GM19463 (cell line): ENCODE measurements around the gene FAM149B1.
"Not testable (repeated sequence)": the region's sequence is repeated elsewhere in the genome, so short reads cannot be mapped to it uniquely, and the experiment has no call there.

Source experiments
- ATAC-seq: cut with Tn5 transposase; IDR thresholded peaks from one replicate; pipeline ENCODE4 v1.9.1; 2021; ENCODE audit warnings: mild to moderate bottlenecking, moderate library complexity; ENCODE audit not compliant: unreplicated experiment

The FAM149B1 gene

GRCh38 chr10:73229567-73229966 lies 61.6 kb downstream of the FAM149B1 start:
- no peak for ATAC-seq

- ATAC-seq, result no peak
Measured at GRCh38 chr10:73232887-73233286, 65.0 kb downstream of the FAM149B1 start.

GRCh38 chr10:73233883-73234282 lies 66.0 kb downstream of the FAM149B1 start:
- ATAC-seq, result no peak

GRCh38 chr10:73234695-73235094 lies 66.8 kb downstream of the FAM149B1 start:
- ATAC-seq, result no peak

GRCh38 chr10:73238990-73239566 lies 71.2 kb downstream of the FAM149B1 start:
- no peak for ATAC-seq

- no peak for ATAC-seq
Measured at GRCh38 chr10:73239908-73240307, 72.0 kb downstream of the FAM149B1 start.

GRCh38 chr10:73244866-73245477 lies 77.1 kb downstream of the FAM149B1 start:
- ATAC-seq, result no peak

GRCh38 chr10:73246322-73246645 lies 78.4 kb downstream of the FAM149B1 start:
- ATAC-seq, result no peak

- ATAC-seq, result peak; percentile 85
Measured at GRCh38 chr10:73246646-73247508, 79.0 kb downstream of the FAM149B1 start, which contains the start of gene DNAJC9. DNAJC9 (minus strand) TSS chr10:73247255; CDS start chr10:73247189, 66 bp downstream.

- ATAC-seq, result no peak
Measured at GRCh38 chr10:73247509-73248258, 79.8 kb downstream of the FAM149B1 start.

- ATAC-seq, result no peak
Measured at GRCh38 chr10:73248259-73248724, 80.4 kb downstream of the FAM149B1 start.

GRCh38 chr10:73251683-73252444 lies 83.9 kb downstream of the FAM149B1 start:
- ATAC-seq, result peak; percentile 27

- ATAC-seq, result peak; percentile 79
Measured at GRCh38 chr10:73252445-73253224, 84.7 kb downstream of the FAM149B1 start, which contains the start of gene MRPS16. MRPS16 (minus strand) TSS chr10:73252644; CDS start chr10:73252482, 162 bp downstream.

- no peak for ATAC-seq
Measured at GRCh38 chr10:73253225-73253555, 85.3 kb downstream of the FAM149B1 start.

GRCh38 chr10:73258612-73259011 lies 90.7 kb downstream of the FAM149B1 start:
- ATAC-seq, result not testable (repeated sequence)

- ATAC-seq, result no peak
Measured at GRCh38 chr10:73261362-73261995, 93.6 kb downstream of the FAM149B1 start.

- ATAC-seq, result no peak
Measured at GRCh38 chr10:73262105-73262730, 94.3 kb downstream of the FAM149B1 start.

- ATAC-seq, result no peak
Measured at GRCh38 chr10:73262880-73263555, 95.1 kb downstream of the FAM149B1 start.
